Neural crest cell (in vitro differentiated cells): ENCODE measurements around the gene PSENEN. TPM values are rescaled to one million over a fixed set of nuclear protein-coding genes. Genes with fewer than 3 reads are reported as not detected.

ENCODE experiments used
- DNase-seq: peaks from one replicate; pipeline ENCODE4 v3.0.0; 2021; ENCODE audit warnings: low read depth, mixed read lengths, low spot score
- H3K27ac Mint-ChIP-seq: one replicate; pipeline ENCODE4 v1.8.0; 2021; ENCODE audit warnings: mild to moderate bottlenecking, mixed read lengths; ENCODE audit not compliant: unreplicated experiment
- H3K27me3 Mint-ChIP-seq: 2 replicates; pipeline ENCODE4 v1.8.0; 2021; ENCODE audit warnings: low read depth, mild to moderate bottlenecking, mixed read lengths
- H3K36me3 Mint-ChIP-seq: 2 replicates; pipeline ENCODE4 v1.8.0; 2021; ENCODE audit warnings: low read depth, mild to moderate bottlenecking, mixed read lengths
- H3K4me1 Mint-ChIP-seq: 2 replicates; pipeline ENCODE4 v1.8.0; 2021; ENCODE audit warnings: mixed read lengths
- H3K4me3 Mint-ChIP-seq: one replicate; pipeline ENCODE4 v1.8.0; 2021; ENCODE audit warnings: mild to moderate bottlenecking, mixed read lengths
- H3K9me3 Mint-ChIP-seq: 2 replicates; pipeline ENCODE4 v1.8.0; 2021; ENCODE audit warnings: mixed read lengths
- CTCF ChIP-seq: fragments of 200-600 bp; sonication (generic); conservative IDR thresholded peaks from 2 replicates; pipeline ENCODE4 v1.5.0; 2021; ENCODE audit warnings: antibody characterized with exemption, mild to moderate bottlenecking
- total RNA-seq: library from RNA; stranded (reverse); gene quantifications from 2 replicates; pipeline ENCODE4 v1.2.1, GENCODE V29; 2021

Gene PSENEN
- total RNA-seq, 1 donor from 2014 or later: 67.3 TPM

GRCh38 chr19:35713904-35714495 lies 31.5 kb upstream of the PSENEN start:
- Mint-ChIP-seq H3K9me3 (no peaks in the 10 kb centered on the region), H3K4me3 (peak overlapping the region; percentile 75), H3K27me3 (no peaks in the 10 kb centered on the region), H3K4me1 (peaks cover 24% of the 10 kb centered on the region), H3K36me3 (no peaks in the 10 kb centered on the region), H3K27ac (no peak overlapping the region)
- DNase-seq: no peak
- TF ChIP-seq CTCF: no peak

DNA sequence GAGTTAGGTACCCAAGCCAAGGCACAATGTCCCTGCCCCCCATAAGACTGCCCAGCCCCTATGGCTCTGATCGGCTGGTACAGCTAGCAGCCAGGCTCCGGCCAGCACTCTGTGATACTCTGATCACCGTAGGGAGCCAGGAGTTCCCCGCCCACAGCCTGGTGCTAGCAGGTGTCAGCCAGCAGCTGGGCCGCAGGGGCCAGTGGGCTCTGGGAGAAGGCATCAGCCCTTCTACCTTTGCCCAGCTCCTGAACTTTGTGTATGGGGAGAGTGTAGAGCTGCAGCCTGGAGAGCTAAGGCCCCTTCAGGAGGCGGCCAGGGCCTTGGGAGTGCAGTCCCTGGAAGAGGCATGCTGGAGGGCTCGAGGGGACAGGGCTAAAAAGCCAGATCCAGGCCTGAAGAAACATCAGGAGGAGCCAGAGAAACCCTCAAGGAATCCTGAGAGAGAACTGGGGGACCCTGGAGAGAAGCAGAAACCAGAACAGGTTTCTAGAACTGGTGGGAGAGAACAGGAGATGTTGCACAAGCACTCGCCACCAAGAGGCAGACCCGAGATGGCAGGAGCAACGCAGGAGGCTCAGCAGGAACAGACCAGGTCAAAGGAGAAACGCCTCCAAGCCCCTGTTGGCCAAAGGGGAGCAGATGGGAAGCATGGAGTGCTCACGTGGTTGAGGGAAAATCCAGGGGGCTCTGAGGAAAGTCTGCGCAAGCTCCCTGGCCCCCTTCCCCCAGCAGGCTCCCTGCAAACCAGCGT lies 30.7 kb upstream of the PSENEN start:
- no peaks in the 10 kb centered on the region for H3K9me3 Mint-ChIP-seq
- DNase-seq: no peak
- H3K27ac Mint-ChIP-seq: no peak overlapping the region
- TF ChIP-seq CTCF: no peak
- no peaks in the 10 kb centered on the region for H3K36me3 Mint-ChIP-seq
- peak overlapping the region; percentile 75 for H3K4me3 Mint-ChIP-seq
- peaks cover 30% of the 10 kb centered on the region for H3K4me1 Mint-ChIP-seq
- H3K27me3 Mint-ChIP-seq: no peaks in the 10 kb centered on the region

- Mint-ChIP-seq H3K4me1 (peaks cover 34% of the 10 kb centered on the region), H3K4me3 (no peak overlapping the region), H3K27ac (no peak overlapping the region)
These were observed 30.1 kb upstream of the PSENEN start for GRCh38 chr19:35715355-35715809.

DNA sequence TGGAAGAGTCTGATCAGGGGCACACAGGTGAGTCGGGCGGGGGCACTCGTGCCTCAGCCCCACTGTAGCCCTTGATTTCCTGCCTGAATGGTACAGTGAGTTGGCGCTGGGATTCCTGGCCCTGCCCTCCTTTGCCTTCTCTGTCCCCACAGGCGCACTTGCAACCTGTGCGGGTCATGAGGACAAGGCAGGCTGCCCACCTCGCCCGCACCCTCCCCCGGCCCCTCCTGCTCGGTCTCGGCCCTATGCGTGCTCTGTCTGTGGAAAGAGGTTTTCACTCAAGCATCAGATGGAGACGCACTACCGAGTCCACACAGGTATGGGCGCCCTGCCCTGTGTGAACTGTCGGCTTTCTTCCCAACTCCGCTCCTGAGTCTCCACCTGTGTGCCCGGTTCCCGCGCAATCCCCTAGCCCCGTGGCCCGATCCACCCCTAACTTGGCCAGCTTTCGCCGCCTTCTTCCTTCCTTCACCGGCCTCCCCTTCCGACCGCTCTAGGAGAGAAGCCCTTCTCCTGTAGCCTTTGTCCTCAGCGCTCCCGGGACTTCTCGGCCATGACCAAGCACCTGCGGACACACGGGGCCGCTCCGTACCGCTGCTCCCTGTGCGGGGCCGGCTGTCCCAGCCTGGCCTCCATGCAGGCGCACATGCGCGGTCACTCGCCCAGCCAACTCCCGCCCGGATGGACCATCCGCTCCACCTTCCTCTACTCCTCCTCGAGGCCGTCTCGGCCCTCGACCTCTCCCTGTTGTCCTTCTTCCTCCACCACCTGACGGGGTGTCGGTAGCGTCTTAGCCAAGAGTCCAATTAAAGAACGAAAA lies 29.3 kb upstream of the PSENEN start:
- Mint-ChIP-seq H3K4me3 (peak overlapping the region; percentile 95), H3K36me3 (peaks cover 2% of the 10 kb centered on the region), H3K27ac (peak overlapping the region; percentile 97), H3K4me1 (peaks cover 34% of the 10 kb centered on the region), H3K27me3 (no peaks in the 10 kb centered on the region), H3K9me3 (no peaks in the 10 kb centered on the region)
- DNase-seq: no peak
- no peak for TF ChIP-seq CTCF

More at GRCh38 chr19:35715355-35715809, 30.1 kb upstream of the PSENEN start:
- DNase-seq: no peak
- TF ChIP-seq CTCF: no peak
- Mint-ChIP-seq H3K36me3 (peaks cover 2% of the 10 kb centered on the region), H3K9me3 (no peaks in the 10 kb centered on the region), H3K27me3 (no peaks in the 10 kb centered on the region)

GRCh38 chr19:35716801-35717664 lies 28.4 kb upstream of the PSENEN start:
- Mint-ChIP-seq H3K36me3 (peaks cover 2% of the 10 kb centered on the region), H3K27ac (peak overlapping the region; percentile 97), H3K4me1 (peaks cover 34% of the 10 kb centered on the region), H3K27me3 (no peaks in the 10 kb centered on the region), H3K9me3 (no peaks in the 10 kb centered on the region), H3K4me3 (peak overlapping the region; percentile 95)
- peak; percentile 93 for TF ChIP-seq CTCF
- DNase-seq: peak; percentile 92
